ENCODE results near the gene MRPL23.

Gene MRPL23

GRCh38 chr11:1921574-1922141, 25.5 kb upstream of the MRPL23 start:
- DNase-seq, result no peak

- DNase-seq, result no peak
Observed at GRCh38 chr11:1922481-1923081, 24.6 kb upstream of the MRPL23 start.

GRCh38 chr11:1923201-1923956, 23.8 kb upstream of the MRPL23 start:
- DNase-seq, result no peak

GRCh38 chr11:1924181-1924580, 23.0 kb upstream of the MRPL23 start:
- no peak for DNase-seq

GRCh38 chr11:1924646-1925372, 22.3 kb upstream of the MRPL23 start:
- no peak for DNase-seq

GRCh38 chr11:1925373-1926155, 21.6 kb upstream of the MRPL23 start:
- no peak for DNase-seq

- no peak for DNase-seq
Observed at GRCh38 chr11:1926156-1927025, 20.7 kb upstream of the MRPL23 start.

GRCh38 chr11:1927026-1927847, 19.9 kb upstream of the MRPL23 start:
- no peak for DNase-seq

GRCh38 chr11:1927848-1928469, 19.2 kb upstream of the MRPL23 start:
- DNase-seq, result no peak

- no peak for DNase-seq
Observed at GRCh38 chr11:1928470-1928890, 18.7 kb upstream of the MRPL23 start.

GRCh38 chr11:1928891-1929541, 18.1 kb upstream of the MRPL23 start:
- no peak for DNase-seq

- no peak for DNase-seq
Observed at GRCh38 chr11:1929621-1930461, 17.3 kb upstream of the MRPL23 start.

- DNase-seq, result no peak
Observed at GRCh38 chr11:1930462-1930830, 16.7 kb upstream of the MRPL23 start.

- DNase-seq, result no peak
Observed at GRCh38 chr11:1931341-1932104, 15.6 kb upstream of the MRPL23 start.

- no peak for DNase-seq
Observed at GRCh38 chr11:1932105-1932480, 15.0 kb upstream of the MRPL23 start.

GRCh38 chr11:1932681-1933080, 14.5 kb upstream of the MRPL23 start:
- no peak for DNase-seq

GRCh38 chr11:1933416-1934334, 13.5 kb upstream of the MRPL23 start:
- no peak for DNase-seq

Measured in NCI-H2081 treated with DMSO at 0.1 percent for 48 hours (cell line).